COLO829 (cell line): Measurements from ENCODE around the gene SYT1.
"Not testable (repeated sequence)": the region's sequence is repeated elsewhere in the genome, so short reads cannot be mapped to it uniquely, and the experiment has no call there.

Experiments
- DNase-seq: peaks from one replicate; pipeline ENCODE4 v3.0.0; 2012; ENCODE audit warnings: low spot score

SYT1 gene

GRCh38 chr12:79402606-79403005 lies 538.0 kb downstream of the SYT1 start:
- no peak for DNase-seq

- DNase-seq: no peak
Measured at GRCh38 chr12:79406993-79407392, 542.4 kb downstream of the SYT1 start.

- DNase-seq: peak; percentile 42
Measured at GRCh38 chr12:79407671-79408622, 543.4 kb downstream of the SYT1 start.

GRCh38 chr12:79408689-79409088 lies 544.1 kb downstream of the SYT1 start:
- DNase-seq: no peak

GRCh38 chr12:79409562-79409961 lies 545.0 kb downstream of the SYT1 start:
- DNase-seq: no peak

GRCh38 chr12:79411791-79412190 lies 547.2 kb downstream of the SYT1 start:
- no peak for DNase-seq

GRCh38 chr12:79413796-79414195 lies 549.2 kb downstream of the SYT1 start:
- no peak for DNase-seq

GRCh38 chr12:79414252-79414651 lies 549.7 kb downstream of the SYT1 start:
- DNase-seq: no peak

GRCh38 chr12:79415321-79415720 lies 550.7 kb downstream of the SYT1 start:
- DNase-seq: no peak

GRCh38 chr12:79415746-79416435 lies 551.3 kb downstream of the SYT1 start:
- DNase-seq: no peak

GRCh38 chr12:79420146-79420618 lies 555.6 kb downstream of the SYT1 start:
- peak; percentile 34 for DNase-seq

- DNase-seq: no peak
Measured at GRCh38 chr12:79421236-79421740, 556.7 kb downstream of the SYT1 start.

GRCh38 chr12:79422060-79422812 lies 557.7 kb downstream of the SYT1 start:
- no peak for DNase-seq

- no peak for DNase-seq
Measured at GRCh38 chr12:79423560-79423959, 559.0 kb downstream of the SYT1 start.

- no peak for DNase-seq
Measured at GRCh38 chr12:79424109-79424721, 559.6 kb downstream of the SYT1 start.

- no peak for DNase-seq
Measured at GRCh38 chr12:79426121-79426520, 561.5 kb downstream of the SYT1 start.

- not testable (repeated sequence) for DNase-seq
Measured at GRCh38 chr12:79426744-79427143, 562.2 kb downstream of the SYT1 start.

- no peak for DNase-seq
Measured at GRCh38 chr12:79433465-79434072, 569.0 kb downstream of the SYT1 start.

- no peak for DNase-seq
Measured at GRCh38 chr12:79434561-79434960, 570.0 kb downstream of the SYT1 start.

GRCh38 chr12:79435742-79436141 lies 571.2 kb downstream of the SYT1 start:
- no peak for DNase-seq

- no peak for DNase-seq
Measured at GRCh38 chr12:79438480-79439174, 574.1 kb downstream of the SYT1 start.
